SK-N-MC (cell line): ENCODE measurements around the gene RALGAPB.

Source experiments
- EZH2 ChIP-seq: fragments of 200-600 bp; sonication (generic); IDR thresholded peaks from one replicate; pipeline ENCODE4 v1.6.1; 2017; ENCODE audit warnings: antibody characterized with exemption
- FOXP2 ChIP-seq: optimal IDR thresholded peaks from 2 replicates; pipeline ENCODE3; 2011; ENCODE audit warnings: mild to moderate bottlenecking, moderate library complexity; ENCODE audit not compliant: insufficient read depth; ENCODE audit errors: extremely low read length, control extremely low read depth
- POLR2AphosphoS5 ChIP-seq: IDR thresholded peaks from 2 replicates; pipeline ENCODE4 v1.6.1; 2012; ENCODE audit warnings: mild to moderate bottlenecking, low read depth, low read length, borderline replicate concordance

DNA sequence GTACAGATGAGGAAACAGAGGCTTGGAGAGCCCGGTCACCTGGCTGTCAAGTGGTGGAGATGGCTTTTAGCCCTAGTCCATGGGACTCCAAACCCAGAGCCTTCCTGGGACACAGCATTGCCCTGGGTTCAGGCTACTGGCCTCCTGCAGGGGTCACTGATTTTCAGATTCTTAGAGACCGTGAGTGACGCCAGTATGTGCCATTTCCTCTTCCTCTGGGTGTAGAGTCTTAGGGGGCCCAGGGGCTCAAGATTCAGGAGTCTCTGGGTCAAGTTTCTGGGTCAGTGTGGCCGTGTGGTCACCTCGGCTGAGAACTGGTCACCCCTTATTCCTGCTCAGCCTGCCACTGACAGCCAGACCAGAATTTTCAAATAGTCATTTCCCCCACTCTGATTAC, 129.5 kb downstream of the RALGAPB start:
- TF ChIP-seq POLR2AphosphoS5 (no peak), EZH2 (no peak), FOXP2 (no peak)
